CD4-positive, alpha-beta T cell treated with Interleukin-17A for 4 hours (primary cell): Measurements from ENCODE around the gene ZNF469.

ENCODE experiments used
- DNase-seq: peaks from one replicate; pipeline ENCODE4 v3.0.0-alpha.2; 2020; ENCODE audit warnings: mixed read lengths

Gene ZNF469

GRCh38 chr16:88378401-88378800 is 4.4 kb upstream of the ZNF469 start:
- no peak for DNase-seq

- DNase-seq = no peak
Observed at GRCh38 chr16:88378836-88379693, 3.7 kb upstream of the ZNF469 start.

- no peak for DNase-seq
Observed at GRCh38 chr16:88379694-88380040, 3.1 kb upstream of the ZNF469 start.

- DNase-seq = no peak
Observed at GRCh38 chr16:88380099-88380498, 2.7 kb upstream of the ZNF469 start.

- DNase-seq = no peak
Observed at GRCh38 chr16:88380619-88381018, 2.1 kb upstream of the ZNF469 start.

- no peak for DNase-seq
Observed at GRCh38 chr16:88381820-88382451, 823 bp upstream of the ZNF469 start.

- no peak for DNase-seq
Observed at GRCh38 chr16:88383401-88384221, 852 bp downstream of the ZNF469 start.

GRCh38 chr16:88384222-88385111 is 1.7 kb downstream of the ZNF469 start:
- no peak for DNase-seq

- no peak for DNase-seq
Observed at GRCh38 chr16:88385112-88385594, 2.4 kb downstream of the ZNF469 start.

- DNase-seq = no peak
Observed at GRCh38 chr16:88385831-88386815, 3.4 kb downstream of the ZNF469 start.

GRCh38 chr16:88387180-88387765 is 4.5 kb downstream of the ZNF469 start:
- DNase-seq = no peak

- no peak for DNase-seq
Observed at GRCh38 chr16:88387941-88388627, 5.3 kb downstream of the ZNF469 start.

GRCh38 chr16:88389191-88389590 is 6.4 kb downstream of the ZNF469 start:
- no peak for DNase-seq

GRCh38 chr16:88389621-88390160 is 6.9 kb downstream of the ZNF469 start:
- DNase-seq = no peak

- no peak for DNase-seq
Observed at GRCh38 chr16:88390265-88390664, 7.5 kb downstream of the ZNF469 start.

- no peak for DNase-seq
Observed at GRCh38 chr16:88390735-88391134, 8.0 kb downstream of the ZNF469 start.

GRCh38 chr16:88391144-88391850 is 8.5 kb downstream of the ZNF469 start:
- DNase-seq = no peak

GRCh38 chr16:88392111-88392510 is 9.4 kb downstream of the ZNF469 start:
- no peak for DNase-seq

GRCh38 chr16:88392616-88393015 is 9.9 kb downstream of the ZNF469 start:
- DNase-seq = no peak
